HepG2 (cell line): ENCODE measurements around the gene EFNA3. TPM values are rescaled to one million over a fixed set of nuclear protein-coding genes. Genes with fewer than 3 reads are reported as not detected.
A peak's percentile ranks its signal among the peaks of the same experiment; 100 is the strongest.

Experiments
- ATM ChIP-seq: fragments of 450-650 bp; IDR thresholded peaks from 2 replicates; pipeline ENCODE4 v1.7.1; 2017; ENCODE audit warnings: mild to moderate bottlenecking, borderline replicate concordance
- FOSL2 ChIP-seq: sonication (generic); formaldehyde crosslinking; IDR thresholded peaks from 2 replicates; pipeline ENCODE4 v1.4.0; 2020; ENCODE audit warnings: missing genetic modification reagents
- KDM6A ChIP-seq: IDR thresholded peaks from 2 replicates; pipeline ENCODE4 v1.6.1; 2016; ENCODE audit warnings: low read depth
- MAZ ChIP-seq, 2 experiments: sonication (generic) in 1 of 2; formaldehyde crosslinking in 1 of 2; IDR thresholded peaks; 2 replicates each; pipeline versions ENCODE4 v1.5.0 to v1.6.1; 2012 to 2020; ENCODE audit warnings: low read depth in 2 of 2, mild to moderate bottlenecking in 2 of 2, borderline replicate concordance in 1 of 2, improper control_type of control experiment in 1 of 2, low read length in 1 of 2, missing genetic modification reagents in 1 of 2, moderate library complexity in 1 of 2
- MEF2D ChIP-seq: sonication (generic); formaldehyde crosslinking; IDR thresholded peaks from 2 replicates; pipeline ENCODE4 v1.5.1; 2020; ENCODE audit warnings: mild to moderate bottlenecking, missing genetic modification reagents
- RBAK ChIP-seq: sonication (generic); formaldehyde crosslinking; IDR thresholded peaks from 2 replicates; pipeline ENCODE4 v1.5.1; 2020; ENCODE audit warnings: mild to moderate bottlenecking, missing genetic modification reagents
- TBL1XR1 ChIP-seq: fragments of 150-350 bp; IDR thresholded peaks from 2 replicates; pipeline ENCODE4 v1.6.1; 2014; ENCODE audit warnings: borderline replicate concordance, low read length; ENCODE audit not compliant: partially characterized antibody
- U2AF1 ChIP-seq: fragments of 200-400 bp; formaldehyde crosslinking; optimal IDR thresholded peaks from 2 replicates; pipeline ENCODE3; 2017; ENCODE audit warnings: mild to moderate bottlenecking, low read depth, low read length
- ZFP41 ChIP-seq: sonication (generic); formaldehyde crosslinking; IDR thresholded peaks from 2 replicates; pipeline ENCODE4 v1.4.0; 2020; ENCODE audit warnings: mild to moderate bottlenecking, missing genetic modification reagents, borderline replicate concordance
- ZNF12 ChIP-seq: sonication (generic); formaldehyde crosslinking; IDR thresholded peaks from 2 replicates; pipeline ENCODE4 v1.5.0; 2020; ENCODE audit warnings: missing genetic modification reagents
- ZNF136 ChIP-seq: sonication (generic); formaldehyde crosslinking; IDR thresholded peaks from 2 replicates; pipeline ENCODE4 v1.8.1; 2022; ENCODE audit warnings: low read depth, mild to moderate bottlenecking, moderate library complexity, missing genetic modification reagents
- ZNF276 ChIP-seq: sonication (generic); formaldehyde crosslinking; IDR thresholded peaks from 2 replicates; pipeline ENCODE4 v1.4.0; 2020; ENCODE audit warnings: mild to moderate bottlenecking, low read depth, missing genetic modification reagents
- ZNF343 ChIP-seq: sonication (generic); formaldehyde crosslinking; IDR thresholded peaks from 2 replicates; pipeline ENCODE4 v1.4.0; 2020; ENCODE audit warnings: mild to moderate bottlenecking, missing genetic modification reagents
- ZNF441 ChIP-seq: sonication (generic); formaldehyde crosslinking; IDR thresholded peaks from 2 replicates; pipeline ENCODE4 v1.7.0; 2021; ENCODE audit warnings: missing genetic modification reagents, borderline replicate concordance
- ZNF451 ChIP-seq: sonication (generic); formaldehyde crosslinking; IDR thresholded peaks from 2 replicates; pipeline ENCODE4 v1.5.0; 2020; ENCODE audit warnings: mild to moderate bottlenecking, missing genetic modification reagents
- ZNF740 ChIP-seq: sonication (generic); formaldehyde crosslinking; IDR thresholded peaks from 2 replicates; pipeline ENCODE4 v1.4.0; 2020; ENCODE audit warnings: missing genetic modification reagents
- ZNF878 ChIP-seq: sonication (generic); formaldehyde crosslinking; IDR thresholded peaks from 2 replicates; pipeline ENCODE4 v1.8.1; 2023; ENCODE audit warnings: mild to moderate bottlenecking, missing genetic modification reagents, moderate library complexity
- polyA plus RNA-seq, 8 experiments: library from polyadenylated mRNA; depleted of rRNA in 3 of 8; stranded (reverse) in 7 of 8; unstranded in 1 of 8; fragments of >200 nt; fragmentation: Illumina TruSeq in 4 of 8; extraction: Trizol in 4 of 8; gene quantifications; 2 replicates each; pipeline versions ENCODE4 v1.2.1 to v1.2.3, GENCODE V29; 2011 to 2016; ENCODE audit warnings: low read depth in 4 of 8, missing spikeins in 1 of 8, mixed read lengths in 1 of 8; ENCODE audit not compliant: insufficient read depth in 1 of 8
- total RNA-seq, 5 experiments: library from RNA; depleted of rRNA; stranded (reverse); fragments of >200 nt; fragmentation: Illumina TruSeq; extraction: Trizol; gene quantifications; 2 replicates each; pipeline ENCODE4 v1.2.3, GENCODE V29; 2016; ENCODE audit warnings: low read depth in 1 of 5
- TF ChIP-seq, protein P1 (sequence below): sonication (generic); IDR thresholded peaks from 2 replicates; pipeline ENCODE4 v1.6.1; 2016; ENCODE audit warnings: low read depth, borderline replicate concordance
- TF ChIP-seq, protein P2 (sequence below): IDR thresholded peaks from 2 replicates; pipeline ENCODE4 v1.6.1; 2016; ENCODE audit warnings: missing biosample characterization, missing genetic modification reagents, low read depth
- TF ChIP-seq, protein P3 (sequence below): sonication (generic); formaldehyde crosslinking; IDR thresholded peaks from 2 replicates; pipeline ENCODE4 v1.5.0; 2020; ENCODE audit warnings: missing genetic modification reagents, mild to moderate bottlenecking, borderline replicate concordance

EFNA3 gene
- total and polyA plus RNA-seq, 2 of the 13 experiments (the other 11 are each of a cell fraction or from before 2014, with no cell fraction given): 1.0 to 5.7 TPM

DNA sequence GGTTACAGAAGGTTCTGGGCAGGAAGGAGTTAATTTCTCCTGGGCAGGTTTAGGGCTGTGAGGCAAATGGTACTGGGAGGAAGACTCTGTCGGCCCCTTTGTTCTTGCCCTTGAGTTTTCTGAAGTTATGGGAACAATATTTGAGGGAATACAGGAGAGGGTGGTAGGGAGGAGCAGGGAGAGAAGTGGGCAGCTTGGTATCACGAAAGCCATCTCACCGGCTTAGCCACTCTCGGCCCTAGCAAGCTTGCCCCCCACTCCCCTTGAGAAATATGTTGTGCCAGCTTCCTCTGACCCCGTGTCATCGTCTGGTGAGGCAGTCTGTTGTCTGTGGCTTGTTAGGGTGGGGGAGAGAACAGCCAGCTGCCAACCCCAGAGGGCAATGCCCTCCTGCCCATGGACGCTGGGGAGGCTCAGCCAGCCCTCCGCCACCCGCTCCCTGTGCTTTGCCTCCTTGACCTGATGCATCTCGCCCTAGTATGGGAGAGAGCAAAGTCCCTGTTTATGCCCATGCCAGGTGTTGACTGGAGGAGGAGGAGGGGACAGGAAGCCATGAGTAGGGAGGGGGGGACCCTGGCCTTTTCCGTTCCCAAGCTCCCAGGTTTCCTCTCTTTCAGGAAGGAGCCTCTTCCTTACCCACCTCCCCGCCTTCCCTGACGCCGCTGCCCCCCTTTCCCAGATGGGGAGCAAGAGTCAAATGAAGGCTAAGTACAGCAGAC lies 50.3 kb downstream of the EFNA3 start (continued):
- TF ChIP-seq MAZ (IDR thresholded peaks at IDR 0.05; ENCODE audit: borderline replicate concordance, low read depth, low read length): peak; percentile 54; the same call in 1 of the 2 replicates
- peak; percentile 85 for TF ChIP-seq MAZ (CRISPR knock-in tag; IDR thresholded peaks at IDR 0.05; ENCODE audit: low read depth)
- no peak for TF ChIP-seq U2AF1
- TF ChIP-seq, protein P1, sequence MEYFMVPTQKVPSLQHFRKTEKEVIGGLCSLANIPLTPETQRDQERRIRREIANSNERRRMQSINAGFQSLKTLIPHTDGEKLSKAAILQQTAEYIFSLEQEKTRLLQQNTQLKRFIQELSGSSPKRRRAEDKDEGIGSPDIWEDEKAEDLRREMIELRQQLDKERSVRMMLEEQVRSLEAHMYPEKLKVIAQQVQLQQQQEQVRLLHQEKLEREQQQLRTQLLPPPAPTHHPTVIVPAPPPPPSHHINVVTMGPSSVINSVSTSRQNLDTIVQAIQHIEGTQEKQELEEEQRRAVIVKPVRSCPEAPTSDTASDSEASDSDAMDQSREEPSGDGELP: peak; percentile 91; the same call in 1 of the 2 replicates
- TF ChIP-seq ZFP41 (CRISPR knock-in tag): no peak
- peak; percentile 30; the same call in 1 of the 2 replicates for TF ChIP-seq ZNF878 (CRISPR knock-in tag)
- TF ChIP-seq, protein P2, sequence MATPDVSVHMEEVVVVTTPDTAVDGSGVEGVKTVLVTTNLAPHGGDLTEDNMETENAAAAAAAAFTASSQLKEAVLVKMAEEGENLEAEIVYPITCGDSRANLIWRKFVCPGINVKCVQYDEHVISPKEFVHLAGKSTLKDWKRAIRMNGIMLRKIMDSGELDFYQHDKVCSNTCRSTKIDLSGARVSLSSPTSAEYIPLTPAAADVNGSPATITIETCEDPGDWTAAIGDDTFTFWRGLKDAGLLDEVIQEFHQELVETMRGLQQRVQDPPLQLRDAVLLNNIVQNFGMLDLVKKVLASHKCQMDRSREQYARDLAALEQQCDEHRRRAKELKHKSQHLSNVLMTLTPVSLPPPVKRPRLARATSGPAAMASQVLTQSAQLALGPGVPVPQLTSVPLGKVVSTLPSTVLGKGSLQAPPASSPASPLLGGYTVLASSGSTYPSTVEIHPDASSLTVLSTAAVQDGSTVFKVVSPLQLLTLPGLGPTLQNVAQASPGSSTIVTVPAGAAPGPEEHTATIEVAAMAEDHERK (CRISPR knock-in tag): no peak
- no peak for TF ChIP-seq ZNF136 (CRISPR knock-in tag)
- TF ChIP-seq ZNF12 (CRISPR knock-in tag): peak; percentile 62; the same call in 1 of the 2 replicates
- TF ChIP-seq ZNF276: peak; percentile 67; the same call in 1 of the 2 replicates
- no peak for TF ChIP-seq ATM
- TF ChIP-seq ZNF441 (CRISPR knock-in tag): no peak; the same call in 1 of the 2 replicates
- TF ChIP-seq KDM6A (CRISPR knock-in tag): peak; percentile 65
- TF ChIP-seq RBAK (CRISPR knock-in tag): peak; percentile 62; the same call in 1 of the 2 replicates
- TF ChIP-seq, protein P3, sequence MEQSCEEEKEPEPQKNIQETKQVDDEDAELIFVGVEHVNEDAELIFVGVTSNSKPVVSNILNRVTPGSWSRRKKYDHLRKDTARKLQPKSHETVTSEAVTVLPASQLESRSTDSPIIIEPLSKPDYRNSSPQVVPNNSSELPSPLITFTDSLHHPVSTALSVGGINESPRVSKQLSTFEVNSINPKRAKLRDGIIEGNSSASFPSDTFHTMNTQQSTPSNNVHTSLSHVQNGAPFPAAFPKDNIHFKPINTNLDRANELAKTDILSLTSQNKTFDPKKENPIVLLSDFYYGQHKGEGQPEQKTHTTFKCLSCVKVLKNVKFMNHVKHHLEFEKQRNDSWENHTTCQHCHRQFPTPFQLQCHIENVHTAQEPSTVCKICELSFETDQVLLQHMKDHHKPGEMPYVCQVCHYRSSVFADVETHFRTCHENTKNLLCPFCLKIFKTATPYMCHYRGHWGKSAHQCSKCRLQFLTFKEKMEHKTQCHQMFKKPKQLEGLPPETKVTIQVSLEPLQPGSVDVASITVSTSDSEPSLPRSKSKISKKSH (CRISPR knock-in tag): no peak; the same call in 1 of the 2 replicates
- TF ChIP-seq FOSL2 (CRISPR knock-in tag): peak; percentile 71
- TF ChIP-seq MEF2D: peak; percentile 68; the same call in 1 of the 2 replicates
- TF ChIP-seq TBL1XR1: no peak
- TF ChIP-seq ZNF740 (CRISPR knock-in tag): peak; percentile 54; the same call in 1 of the 2 replicates
- peak; percentile 82; the same call in 1 of the 2 replicates for TF ChIP-seq ZNF343 (CRISPR knock-in tag)
- TF ChIP-seq ZNF451 (CRISPR knock-in tag): peak; percentile 48; the same call in 1 of the 2 replicates
